ENCODE results near the gene CYB561.

DNA sequence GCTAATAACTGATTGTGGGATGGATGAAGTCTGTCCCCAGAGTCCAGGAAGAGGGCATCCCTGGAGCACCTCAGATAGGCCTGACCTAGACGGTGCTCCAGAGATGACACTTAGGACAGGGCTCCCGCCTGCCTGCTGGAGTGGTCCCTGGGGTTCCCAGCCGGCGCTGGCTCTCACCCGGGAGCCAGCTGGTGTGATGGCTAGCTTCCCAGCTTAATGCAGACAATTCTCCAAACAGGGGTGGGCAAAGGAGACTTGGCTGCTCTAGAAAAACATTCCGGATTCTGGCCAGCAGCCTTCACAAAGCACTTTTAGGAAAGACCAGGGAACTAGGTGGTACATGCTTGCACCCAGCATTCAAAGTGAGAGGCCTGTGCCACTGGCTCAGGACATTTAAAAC lies 49.4 kb upstream of the CYB561 start:
- TF ChIP-seq EGR1 (IDR thresholded peaks at IDR 0.05; ENCODE audit: low read depth) = no peak
- TF ChIP-seq, protein P1, sequence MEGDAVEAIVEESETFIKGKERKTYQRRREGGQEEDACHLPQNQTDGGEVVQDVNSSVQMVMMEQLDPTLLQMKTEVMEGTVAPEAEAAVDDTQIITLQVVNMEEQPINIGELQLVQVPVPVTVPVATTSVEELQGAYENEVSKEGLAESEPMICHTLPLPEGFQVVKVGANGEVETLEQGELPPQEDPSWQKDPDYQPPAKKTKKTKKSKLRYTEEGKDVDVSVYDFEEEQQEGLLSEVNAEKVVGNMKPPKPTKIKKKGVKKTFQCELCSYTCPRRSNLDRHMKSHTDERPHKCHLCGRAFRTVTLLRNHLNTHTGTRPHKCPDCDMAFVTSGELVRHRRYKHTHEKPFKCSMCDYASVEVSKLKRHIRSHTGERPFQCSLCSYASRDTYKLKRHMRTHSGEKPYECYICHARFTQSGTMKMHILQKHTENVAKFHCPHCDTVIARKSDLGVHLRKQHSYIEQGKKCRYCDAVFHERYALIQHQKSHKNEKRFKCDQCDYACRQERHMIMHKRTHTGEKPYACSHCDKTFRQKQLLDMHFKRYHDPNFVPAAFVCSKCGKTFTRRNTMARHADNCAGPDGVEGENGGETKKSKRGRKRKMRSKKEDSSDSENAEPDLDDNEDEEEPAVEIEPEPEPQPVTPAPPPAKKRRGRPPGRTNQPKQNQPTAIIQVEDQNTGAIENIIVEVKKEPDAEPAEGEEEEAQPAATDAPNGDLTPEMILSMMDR (IDR thresholded peaks at IDR 0.05 in 2 of 3, conservative IDR thresholded peaks at IDR 0.05 in 1 of 3; ENCODE audit: borderline replicate concordance in 1 of 3, insufficient read depth in 1 of 3, low read depth in 2 of 3, low read length in 2 of 3) = no peak
- no peak for TF ChIP-seq POLR2AphosphoS5 (IDR thresholded peaks at IDR 0.05; ENCODE audit: low read depth, low read length)
- no peak for TF ChIP-seq ZFX (IDR thresholded peaks at IDR 0.05)
- TF ChIP-seq EZH2 (IDR thresholded peaks at IDR 0.05) = no peak
- TF ChIP-seq, protein P2, sequence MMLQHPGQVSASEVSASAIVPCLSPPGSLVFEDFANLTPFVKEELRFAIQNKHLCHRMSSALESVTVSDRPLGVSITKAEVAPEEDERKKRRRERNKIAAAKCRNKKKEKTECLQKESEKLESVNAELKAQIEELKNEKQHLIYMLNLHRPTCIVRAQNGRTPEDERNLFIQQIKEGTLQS (IDR thresholded peaks at IDR 0.05) = no peak
- TF ChIP-seq RAD21 (IDR thresholded peaks at IDR 0.05; ENCODE audit: low read depth) = no peak
- TF ChIP-seq JUND (IDR thresholded peaks at IDR 0.05) = no peak
- no peak for TF ChIP-seq YY1 (IDR thresholded peaks at IDR 0.05; ENCODE audit: extremely low read depth, insufficient replicate concordance, low read depth, low read length)
- no peak for TF ChIP-seq FOSL1 (IDR thresholded peaks at IDR 0.05; ENCODE audit: low read depth)
- no peak for TF ChIP-seq POLR2A (IDR thresholded peaks at IDR 0.05; ENCODE audit: borderline replicate concordance, extremely low read depth, insufficient read depth, insufficient read length)
- TF ChIP-seq, protein P3, sequence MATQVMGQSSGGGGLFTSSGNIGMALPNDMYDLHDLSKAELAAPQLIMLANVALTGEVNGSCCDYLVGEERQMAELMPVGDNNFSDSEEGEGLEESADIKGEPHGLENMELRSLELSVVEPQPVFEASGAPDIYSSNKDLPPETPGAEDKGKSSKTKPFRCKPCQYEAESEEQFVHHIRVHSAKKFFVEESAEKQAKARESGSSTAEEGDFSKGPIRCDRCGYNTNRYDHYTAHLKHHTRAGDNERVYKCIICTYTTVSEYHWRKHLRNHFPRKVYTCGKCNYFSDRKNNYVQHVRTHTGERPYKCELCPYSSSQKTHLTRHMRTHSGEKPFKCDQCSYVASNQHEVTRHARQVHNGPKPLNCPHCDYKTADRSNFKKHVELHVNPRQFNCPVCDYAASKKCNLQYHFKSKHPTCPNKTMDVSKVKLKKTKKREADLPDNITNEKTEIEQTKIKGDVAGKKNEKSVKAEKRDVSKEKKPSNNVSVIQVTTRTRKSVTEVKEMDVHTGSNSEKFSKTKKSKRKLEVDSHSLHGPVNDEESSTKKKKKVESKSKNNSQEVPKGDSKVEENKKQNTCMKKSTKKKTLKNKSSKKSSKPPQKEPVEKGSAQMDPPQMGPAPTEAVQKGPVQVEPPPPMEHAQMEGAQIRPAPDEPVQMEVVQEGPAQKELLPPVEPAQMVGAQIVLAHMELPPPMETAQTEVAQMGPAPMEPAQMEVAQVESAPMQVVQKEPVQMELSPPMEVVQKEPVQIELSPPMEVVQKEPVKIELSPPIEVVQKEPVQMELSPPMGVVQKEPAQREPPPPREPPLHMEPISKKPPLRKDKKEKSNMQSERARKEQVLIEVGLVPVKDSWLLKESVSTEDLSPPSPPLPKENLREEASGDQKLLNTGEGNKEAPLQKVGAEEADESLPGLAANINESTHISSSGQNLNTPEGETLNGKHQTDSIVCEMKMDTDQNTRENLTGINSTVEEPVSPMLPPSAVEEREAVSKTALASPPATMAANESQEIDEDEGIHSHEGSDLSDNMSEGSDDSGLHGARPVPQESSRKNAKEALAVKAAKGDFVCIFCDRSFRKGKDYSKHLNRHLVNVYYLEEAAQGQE (IDR thresholded peaks at IDR 0.05; ENCODE audit: low read depth) = no peak
- no peak for TF ChIP-seq EZH2phosphoT487 (IDR thresholded peaks at IDR 0.05; ENCODE audit: borderline replicate concordance)
- no peak for TF ChIP-seq TCF7L2 (IDR thresholded peaks at IDR 0.05; ENCODE audit: borderline replicate concordance, extremely low read depth, insufficient read depth, insufficient read length)

Data from HCT116 (cell line).